Measurements from ENCODE around the gene CEL.

DNA sequence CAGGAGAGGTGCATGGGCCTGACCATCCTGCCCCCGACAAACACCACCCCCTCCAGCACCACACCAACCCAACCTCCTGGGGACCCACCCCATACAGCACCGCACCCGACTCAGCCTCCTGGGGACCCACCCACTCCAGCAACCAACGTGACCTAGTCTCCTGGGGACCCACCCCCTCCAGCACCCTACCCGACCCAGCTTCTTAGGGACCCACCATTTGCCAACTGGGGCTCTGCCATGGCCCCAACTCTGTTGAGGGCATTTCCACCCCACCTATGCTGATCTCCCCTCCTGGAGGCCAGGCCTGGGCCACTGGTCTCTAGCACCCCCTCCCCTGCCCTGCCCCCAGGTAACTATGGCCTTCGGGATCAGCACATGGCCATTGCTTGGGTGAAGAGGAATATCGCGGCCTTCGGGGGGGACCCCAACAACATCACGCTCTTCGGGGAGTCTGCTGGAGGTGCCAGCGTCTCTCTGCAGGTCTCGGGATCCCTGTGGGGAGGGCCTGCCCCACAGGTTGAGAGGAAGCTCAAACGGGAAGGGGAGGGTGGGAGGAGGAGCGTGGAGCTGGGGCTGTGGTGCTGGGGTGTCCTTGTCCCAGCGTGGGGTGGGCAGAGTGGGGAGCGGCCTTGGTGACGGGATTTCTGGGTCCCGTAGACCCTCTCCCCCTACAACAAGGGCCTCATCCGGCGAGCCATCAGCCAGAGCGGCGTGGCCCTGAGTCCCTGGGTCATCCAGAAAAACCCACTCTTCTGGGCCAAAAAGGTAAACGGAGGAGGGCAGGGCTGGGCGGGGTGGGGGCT, 4.6 kb downstream of the CEL start:
- TF ChIP-seq POLR2A (IDR thresholded peaks at IDR 0.05) (no peak), POLR2AphosphoS5 (IDR thresholded peaks at IDR 0.05) (no peak)
- TF ChIP-seq, protein P1, sequence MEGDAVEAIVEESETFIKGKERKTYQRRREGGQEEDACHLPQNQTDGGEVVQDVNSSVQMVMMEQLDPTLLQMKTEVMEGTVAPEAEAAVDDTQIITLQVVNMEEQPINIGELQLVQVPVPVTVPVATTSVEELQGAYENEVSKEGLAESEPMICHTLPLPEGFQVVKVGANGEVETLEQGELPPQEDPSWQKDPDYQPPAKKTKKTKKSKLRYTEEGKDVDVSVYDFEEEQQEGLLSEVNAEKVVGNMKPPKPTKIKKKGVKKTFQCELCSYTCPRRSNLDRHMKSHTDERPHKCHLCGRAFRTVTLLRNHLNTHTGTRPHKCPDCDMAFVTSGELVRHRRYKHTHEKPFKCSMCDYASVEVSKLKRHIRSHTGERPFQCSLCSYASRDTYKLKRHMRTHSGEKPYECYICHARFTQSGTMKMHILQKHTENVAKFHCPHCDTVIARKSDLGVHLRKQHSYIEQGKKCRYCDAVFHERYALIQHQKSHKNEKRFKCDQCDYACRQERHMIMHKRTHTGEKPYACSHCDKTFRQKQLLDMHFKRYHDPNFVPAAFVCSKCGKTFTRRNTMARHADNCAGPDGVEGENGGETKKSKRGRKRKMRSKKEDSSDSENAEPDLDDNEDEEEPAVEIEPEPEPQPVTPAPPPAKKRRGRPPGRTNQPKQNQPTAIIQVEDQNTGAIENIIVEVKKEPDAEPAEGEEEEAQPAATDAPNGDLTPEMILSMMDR (IDR thresholded peaks at IDR 0.05) = no peak

Measured in prostate gland (tissue), 2 donors.